Body of pancreas (tissue), 4 donors: ENCODE results near the gene CYP1A2. TPM values are rescaled to one million over a fixed set of nuclear protein-coding genes. Genes with fewer than 3 reads are reported as not detected.

Experiments used
- ATAC-seq: fragments of 150-250 bp; one replicate; pipeline ENCODE4 v1.9.1; 2016
- DNase-seq, 4 donors: peaks; one replicate each; pipeline ENCODE4 v3.0.0-alpha.2; 2019
- H3K27ac ChIP-seq, 4 donors: fragments of 200-600 bp; sonication (generic); 1 replicate in 3 of 4; 2 replicates in 1 of 4; pipeline versions ENCODE4 v1.5.1 to v1.6.1; 2016 to 2019; ENCODE audit warnings: mild to moderate bottlenecking in 1 of 4, mixed read lengths in 1 of 4, moderate library complexity in 1 of 4
- H3K27me3 ChIP-seq, 2 donors: fragments of 200-600 bp; sonication (generic); one replicate each; pipeline ENCODE4 v1.6.0; 2016; ENCODE audit warnings: mild to moderate bottlenecking in 1 of 2
- H3K36me3 ChIP-seq, 2 donors: fragments of 200-600 bp; sonication (generic); replicated peaks in 1 of 2; 2 replicates each; pipeline ENCODE4 v1.5.1; 2016; ENCODE audit warnings: low read depth in 2 of 2; ENCODE audit not compliant: insufficient read depth in 1 of 2
- H3K4me1 ChIP-seq: fragments of 200-600 bp; sonication (generic); one replicate; pipeline ENCODE4 v1.6.0; 2016
- H3K4me3 ChIP-seq, 2 donors: fragments of 200-600 bp; sonication (generic); 1 replicate in 1 of 2; 2 replicates in 1 of 2; pipeline ENCODE4 v1.5.1; 2016 to 2019
- H3K9me3 ChIP-seq, 3 donors: fragments of 200-600 bp; sonication (generic); 1 replicate in 2 of 3; 2 replicates in 1 of 3; pipeline ENCODE4 v1.5.1; 2016
- POLR2A ChIP-seq, 3 donors: fragments of 450-650 bp; IDR thresholded peaks; one replicate each; pipeline ENCODE4 v1.6.1; 2016; ENCODE audit warnings: antibody characterized with exemption in 3 of 3, mild to moderate bottlenecking in 2 of 3
- WGBS, 2 donors: methylation state at CpG; one replicate each; pipeline ENCODE4 v1.1.5; 2017; 5-methylcytosine and 5-hydroxymethylcytosine counted together
- intact Hi-C: fragments of 100-400 bp; cut with DNase I; formaldehyde crosslinking; loops from one replicate; pipeline ENCODE4 v1.15.1; 2023
- total RNA-seq, 2 donors: library from RNA; depleted of rRNA; stranded (reverse); fragments of >200 nt; gene quantifications; one replicate each; pipeline ENCODE4 v1.1.0, GENCODE V29; 2016
- TF ChIP-seq, protein P1 (sequence below), 7 experiments: fragments of 450-650 bp in 4 of 7; fragments of 200-600 bp in 3 of 7; sonication (generic) in 3 of 7; IDR thresholded peaks; one replicate each; pipeline ENCODE4 v1.5.1; 2016 to 2019; ENCODE audit warnings: antibody characterized with exemption in 7 of 7

Gene CYP1A2
- total RNA-seq, 2 donors from 2014 or later: not detected

DNA sequence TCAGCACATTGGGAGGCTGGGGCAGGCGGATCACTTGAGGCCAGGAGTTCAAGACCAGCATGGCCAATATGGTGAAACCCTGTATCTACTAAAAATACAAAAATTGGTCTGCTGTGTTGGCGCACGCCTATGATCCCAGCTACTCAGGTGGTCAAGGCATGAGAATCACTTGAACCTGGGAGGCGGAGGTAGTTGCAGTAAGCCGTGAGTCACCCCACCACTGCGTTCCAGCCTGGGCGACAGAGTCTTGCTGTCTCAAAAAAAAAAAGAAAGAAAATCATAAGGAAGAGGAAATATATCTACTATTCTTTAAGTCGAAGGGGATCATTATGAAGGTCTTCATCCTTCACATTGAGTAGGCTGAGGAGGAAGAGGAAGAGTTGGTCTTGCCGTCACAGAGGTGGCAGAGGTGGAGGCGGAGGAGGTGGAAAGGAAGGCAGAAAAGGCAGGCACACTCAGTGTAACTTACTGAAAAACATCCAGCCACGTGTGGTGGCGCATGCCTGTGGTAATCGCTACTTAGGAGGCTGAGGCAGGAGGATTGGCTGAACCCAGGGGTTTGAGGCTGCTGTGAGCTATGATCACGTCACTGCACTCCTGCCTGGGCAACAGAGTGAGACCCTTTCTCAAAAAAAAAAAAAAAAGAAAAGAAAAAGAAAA, 47.5 kb downstream of the CYP1A2 start:
- H3K4me3 ChIP-seq: no peak overlapping the region

DNA sequence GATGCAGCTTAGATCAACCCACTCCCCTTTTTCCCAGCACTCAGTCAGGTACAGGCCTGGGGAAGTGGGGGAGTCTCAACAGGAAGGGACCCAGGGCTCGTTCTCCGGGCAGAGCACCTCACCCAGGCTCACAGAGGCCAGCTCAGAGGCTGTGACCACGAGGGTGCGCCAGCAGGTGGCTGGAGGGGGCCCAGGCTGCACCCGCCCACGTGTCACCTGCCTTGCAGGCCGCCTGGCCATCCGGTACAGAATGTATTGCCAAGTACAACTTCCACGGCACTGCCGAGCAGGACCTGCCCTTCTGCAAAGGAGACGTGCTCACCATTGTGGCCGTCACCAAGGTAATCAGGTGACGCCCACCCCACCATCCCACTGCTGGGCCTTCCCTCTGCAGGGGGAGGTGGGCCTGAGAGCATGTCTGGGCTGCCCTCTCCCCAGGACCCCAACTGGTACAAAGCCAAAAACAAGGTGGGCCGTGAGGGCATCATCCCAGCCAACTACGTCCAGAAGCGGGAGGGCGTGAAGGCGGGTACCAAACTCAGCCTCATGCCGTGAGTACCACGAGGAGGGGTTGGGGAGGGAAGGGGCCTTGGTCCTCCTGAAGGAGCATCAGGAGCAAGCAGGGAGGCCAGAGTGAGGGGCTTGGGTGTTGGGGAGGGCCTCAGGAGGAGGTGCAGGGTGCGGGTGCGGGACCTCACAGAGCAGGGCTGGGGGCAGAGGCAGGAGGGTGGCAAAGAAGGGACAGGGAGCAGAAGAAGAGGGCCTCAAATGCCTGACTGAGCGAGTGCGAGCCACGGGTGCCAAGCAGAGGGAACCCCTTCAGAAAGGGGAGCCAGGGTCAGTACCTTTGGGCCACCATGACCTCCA, 50.0 kb downstream of the CYP1A2 start:
- H3K27ac ChIP-seq: peak overlapping the region in 3 of 4 donors; percentile 10 to 72 (median 31)
- WGBS, 2 donors: 67 to 91% methylated on average over 16 to 25 of the region's 25 CpGs
- peak; percentile 71 to 91 (median 84) for DNase-seq

More for the DNA sequence above, 47.5 kb downstream of the CYP1A2 start:
- Histone ChIP-seq H3K27ac (no peak overlapping the region), H3K4me1 (peaks cover 22% of the 10 kb centered on the region), H3K9me3 (no peaks in the 10 kb centered on the region), H3K27me3 (no peaks in the 10 kb centered on the region), H3K36me3 (no peaks in the 10 kb centered on the region)
- no peak for ATAC-seq
- TF ChIP-seq, protein P1, sequence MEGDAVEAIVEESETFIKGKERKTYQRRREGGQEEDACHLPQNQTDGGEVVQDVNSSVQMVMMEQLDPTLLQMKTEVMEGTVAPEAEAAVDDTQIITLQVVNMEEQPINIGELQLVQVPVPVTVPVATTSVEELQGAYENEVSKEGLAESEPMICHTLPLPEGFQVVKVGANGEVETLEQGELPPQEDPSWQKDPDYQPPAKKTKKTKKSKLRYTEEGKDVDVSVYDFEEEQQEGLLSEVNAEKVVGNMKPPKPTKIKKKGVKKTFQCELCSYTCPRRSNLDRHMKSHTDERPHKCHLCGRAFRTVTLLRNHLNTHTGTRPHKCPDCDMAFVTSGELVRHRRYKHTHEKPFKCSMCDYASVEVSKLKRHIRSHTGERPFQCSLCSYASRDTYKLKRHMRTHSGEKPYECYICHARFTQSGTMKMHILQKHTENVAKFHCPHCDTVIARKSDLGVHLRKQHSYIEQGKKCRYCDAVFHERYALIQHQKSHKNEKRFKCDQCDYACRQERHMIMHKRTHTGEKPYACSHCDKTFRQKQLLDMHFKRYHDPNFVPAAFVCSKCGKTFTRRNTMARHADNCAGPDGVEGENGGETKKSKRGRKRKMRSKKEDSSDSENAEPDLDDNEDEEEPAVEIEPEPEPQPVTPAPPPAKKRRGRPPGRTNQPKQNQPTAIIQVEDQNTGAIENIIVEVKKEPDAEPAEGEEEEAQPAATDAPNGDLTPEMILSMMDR (IDR thresholded peaks at IDR 0.05): no peak
- no peak for TF ChIP-seq POLR2A (IDR thresholded peaks at IDR 0.05)
- intact Hi-C loops: no loop called here
- DNase-seq: no peak
- 86 to 94% methylated on average over 14 of the region's 14 CpGs for WGBS, 2 donors

DNA sequence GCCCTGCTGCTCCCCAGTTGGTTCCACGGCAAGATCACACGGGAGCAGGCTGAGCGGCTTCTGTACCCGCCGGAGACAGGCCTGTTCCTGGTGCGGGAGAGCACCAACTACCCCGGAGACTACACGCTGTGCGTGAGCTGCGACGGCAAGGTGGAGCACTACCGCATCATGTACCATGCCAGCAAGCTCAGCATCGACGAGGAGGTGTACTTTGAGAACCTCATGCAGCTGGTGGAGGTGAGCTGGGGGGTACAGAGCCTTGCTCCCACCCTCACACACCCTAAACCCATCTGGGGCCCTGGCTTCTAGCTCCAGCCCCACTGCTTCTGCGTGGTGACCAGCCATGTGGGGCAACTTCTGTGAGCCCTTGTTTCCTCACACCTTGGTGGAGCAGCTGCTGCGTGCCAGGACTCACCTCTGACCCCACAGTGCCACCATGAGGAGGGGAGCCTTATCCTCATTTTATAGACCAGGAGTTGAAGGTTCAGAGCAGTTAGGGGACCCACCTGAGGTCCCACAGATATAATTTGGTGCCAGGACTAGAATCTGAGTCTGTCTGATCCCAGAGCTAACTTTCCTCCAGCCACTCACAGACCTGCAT, 50.7 kb downstream of the CYP1A2 start:
- DNase-seq: no peak
- H3K4me1 ChIP-seq: peaks cover 18% of the 10 kb centered on the region
- ATAC-seq: no peak
- intact Hi-C loops: no loop called here
- H3K36me3 ChIP-seq: peaks cover 0 to 5% of the 10 kb centered on the region in 2 donors
- TF ChIP-seq POLR2A (IDR thresholded peaks at IDR 0.05): no peak
- no peak overlapping the region for H3K4me3 ChIP-seq
- WGBS, 2 donors: 83 to 92% methylated on average over 11 to 12 of the region's 16 CpGs
- no peaks in the 10 kb centered on the region for H3K27me3 ChIP-seq
- H3K9me3 ChIP-seq: no peaks in the 10 kb centered on the region
- peak overlapping the region in 2 of 4 donors; percentile 8 to 72 for H3K27ac ChIP-seq

More for the DNA sequence above, 50.0 kb downstream of the CYP1A2 start:
- no peaks in the 10 kb centered on the region for H3K27me3 ChIP-seq
- no peaks in the 10 kb centered on the region for H3K9me3 ChIP-seq
- TF ChIP-seq, protein P1 (IDR thresholded peaks at IDR 0.05): peak in 3 of 7 experiments; percentile 29 to 64 (median 60)
- TF ChIP-seq POLR2A (IDR thresholded peaks at IDR 0.05): no peak
- H3K4me3 ChIP-seq: no peak overlapping the region
- peak; percentile 74 for ATAC-seq
- H3K4me1 ChIP-seq: peaks cover 18% of the 10 kb centered on the region
- peaks cover 0 to 5% of the 10 kb centered on the region in 2 donors for H3K36me3 ChIP-seq
- intact Hi-C loops: no loop called here

DNA sequence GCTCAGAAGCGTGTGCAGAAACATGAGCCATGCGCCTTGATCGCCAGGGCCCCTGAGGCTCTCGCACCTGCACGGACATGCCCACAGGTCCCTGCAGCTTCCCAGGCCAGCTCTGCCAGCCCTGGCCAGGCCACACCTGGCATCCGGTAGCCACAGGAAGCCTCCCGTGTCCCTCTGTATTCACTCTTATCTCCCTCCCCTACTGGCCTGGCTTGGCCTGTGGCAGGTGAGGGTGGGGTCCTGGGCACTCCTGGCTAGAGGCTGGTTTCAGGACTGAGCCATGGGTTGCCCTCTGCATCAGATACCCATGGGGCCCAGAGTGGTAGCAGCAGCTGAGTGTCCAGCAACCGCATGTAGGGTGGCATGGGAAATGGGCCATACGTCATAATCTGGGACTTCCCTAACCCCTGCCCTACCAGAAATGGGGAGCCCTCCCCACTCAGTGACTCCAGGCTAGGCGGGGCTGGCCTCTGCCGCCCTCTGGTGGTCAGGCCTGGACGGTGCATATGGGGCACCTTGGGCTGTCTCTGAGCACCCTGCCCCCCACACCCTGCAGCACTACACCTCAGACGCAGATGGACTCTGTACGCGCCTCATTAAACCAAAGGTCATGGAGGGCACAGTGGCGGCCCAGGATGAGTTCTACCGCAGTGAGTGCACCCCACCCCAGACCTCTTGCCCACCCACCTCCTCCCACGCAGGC, 51.4 kb downstream of the CYP1A2 start:
- peak; percentile 77 for ATAC-seq
- H3K4me3 ChIP-seq: no peak overlapping the region
- H3K4me1 ChIP-seq: peaks cover 18% of the 10 kb centered on the region
- H3K27me3 ChIP-seq: no peaks in the 10 kb centered on the region
- peak; percentile 69 to 78 (median 78) for DNase-seq
- 36 to 47% methylated on average over 4 to 18 of the region's 18 CpGs for WGBS, 2 donors
- no peaks in the 10 kb centered on the region for H3K9me3 ChIP-seq
- H3K27ac ChIP-seq: peak overlapping the region in 2 of 4 donors; percentile 8 to 37
- TF ChIP-seq, protein P1 (IDR thresholded peaks at IDR 0.05): peak; percentile 89 to 99 (median 94)
- no peak for TF ChIP-seq POLR2A (IDR thresholded peaks at IDR 0.05)
- peaks cover 0 to 5% of the 10 kb centered on the region in 2 donors for H3K36me3 ChIP-seq
- intact Hi-C loops: no loop called here
